Urothelium cell line (cell line): ENCODE measurements around the gene ENAH.
A peak's percentile ranks its signal among the peaks of the same experiment; 100 is the strongest.

Experiments used
- DNase-seq: peaks from one replicate; pipeline ENCODE4 v3.0.0; 2011; ENCODE audit warnings: low spot score, mixed read lengths
- FAIRE-seq: peaks from 2 replicates; lab custom pipeline; 2011; peaks lifted over from hg19 to GRCh38; lab: Jason Lieb, UNC

The ENAH gene

DNA sequence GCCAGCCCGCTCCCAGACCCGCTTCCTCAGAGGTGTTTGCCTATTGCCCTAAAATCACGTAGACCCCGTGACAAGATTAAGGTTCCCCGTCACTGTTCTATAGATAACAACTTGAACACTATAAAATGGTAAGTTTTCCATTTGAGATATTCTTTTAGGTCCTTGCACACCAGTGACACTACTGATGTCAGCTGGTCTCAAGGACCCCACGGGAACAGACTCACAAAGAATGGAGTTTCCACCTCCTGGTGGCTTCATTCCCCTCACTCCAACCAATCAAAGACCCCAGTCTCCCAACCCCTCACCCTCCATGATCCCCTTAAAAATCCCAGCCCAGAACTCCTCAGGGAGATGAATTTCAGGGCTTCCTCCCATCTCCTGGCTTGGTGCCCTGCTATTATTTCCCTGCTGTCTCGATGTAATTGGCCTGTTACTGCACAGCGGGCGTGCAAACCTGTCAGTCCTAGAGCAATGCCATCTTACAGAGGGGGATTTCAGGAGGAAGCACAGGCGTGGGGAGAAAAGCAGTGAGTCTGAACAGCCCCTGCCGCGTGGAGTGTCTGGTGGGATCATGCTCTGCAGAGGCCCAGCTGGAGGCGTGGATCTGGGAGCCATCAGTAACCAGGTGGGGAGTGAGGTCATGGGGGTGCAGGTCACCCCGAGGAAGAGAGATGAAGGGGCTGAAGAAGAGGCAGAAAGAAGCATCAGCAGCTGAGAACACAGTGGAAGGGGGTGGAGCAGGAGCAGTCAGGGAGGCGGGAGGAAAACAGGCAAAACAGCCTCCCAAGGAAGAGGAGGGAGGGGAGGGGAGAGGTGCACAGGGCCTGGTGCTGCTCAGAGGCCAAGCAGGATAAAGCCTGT is 190.0 kb downstream of the ENAH start:
- DNase-seq (no peak), FAIRE-seq (no peak)

- DNase-seq (no peak), FAIRE-seq (no peak)
These were observed 190.6 kb downstream of the ENAH start for GRCh38 chr1:225462429-225462713.

GRCh38 chr1:225461533-225462428 is 191.1 kb downstream of the ENAH start:
- no peak for FAIRE-seq
- DNase-seq = no peak

- no peak for FAIRE-seq
- no peak for DNase-seq
These were observed 192.0 kb downstream of the ENAH start for GRCh38 chr1:225460737-225461532.

- DNase-seq = no peak
- FAIRE-seq = no peak
These were observed 192.7 kb downstream of the ENAH start for GRCh38 chr1:225460021-225460736.

GRCh38 chr1:225458222-225458631 is 194.7 kb downstream of the ENAH start:
- FAIRE-seq (no peak), DNase-seq (no peak)

GRCh38 chr1:225454733-225455132 is 198.2 kb downstream of the ENAH start:
- peak; percentile 73 for DNase-seq
- FAIRE-seq = peak; percentile 44

DNA sequence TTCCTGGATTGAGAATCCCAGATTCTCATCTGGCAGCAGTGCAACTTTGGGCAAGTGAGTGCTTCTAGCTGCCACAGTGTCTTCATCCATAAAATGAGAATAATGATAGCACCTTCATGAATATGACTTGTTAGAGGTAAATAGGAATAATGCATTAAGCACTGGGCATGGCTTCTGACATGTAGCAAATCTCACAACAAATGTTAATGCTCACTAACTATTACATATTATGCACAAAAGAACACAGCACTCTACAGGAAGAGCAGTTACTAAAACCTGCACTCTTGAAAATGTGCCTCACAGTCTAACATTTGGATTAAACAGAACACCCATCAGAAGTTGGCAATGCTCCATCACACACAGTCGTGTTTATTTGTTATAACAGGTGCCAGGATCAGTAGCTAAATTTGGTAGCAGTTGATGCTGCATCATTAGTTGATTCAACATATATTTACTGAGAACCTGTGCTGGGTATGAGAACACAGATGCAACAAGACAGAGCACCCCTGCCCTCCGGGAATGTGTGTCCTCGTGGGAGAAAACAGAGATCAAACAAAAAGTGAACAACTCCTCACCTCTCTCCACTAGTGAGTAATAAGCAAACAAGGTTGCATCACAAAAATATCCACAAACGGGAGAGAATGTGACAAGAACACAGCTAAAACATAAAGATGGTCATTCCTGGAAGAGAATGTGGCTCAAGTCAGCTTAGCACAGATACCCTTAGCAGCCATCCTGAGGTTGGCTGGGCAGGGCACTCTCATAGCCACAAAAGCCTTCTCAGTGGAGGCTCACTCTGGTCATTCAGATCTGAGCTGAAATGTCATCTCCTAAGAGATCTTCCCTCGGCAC is 198.9 kb downstream of the ENAH start:
- DNase-seq = no peak
- FAIRE-seq = no peak

DNA sequence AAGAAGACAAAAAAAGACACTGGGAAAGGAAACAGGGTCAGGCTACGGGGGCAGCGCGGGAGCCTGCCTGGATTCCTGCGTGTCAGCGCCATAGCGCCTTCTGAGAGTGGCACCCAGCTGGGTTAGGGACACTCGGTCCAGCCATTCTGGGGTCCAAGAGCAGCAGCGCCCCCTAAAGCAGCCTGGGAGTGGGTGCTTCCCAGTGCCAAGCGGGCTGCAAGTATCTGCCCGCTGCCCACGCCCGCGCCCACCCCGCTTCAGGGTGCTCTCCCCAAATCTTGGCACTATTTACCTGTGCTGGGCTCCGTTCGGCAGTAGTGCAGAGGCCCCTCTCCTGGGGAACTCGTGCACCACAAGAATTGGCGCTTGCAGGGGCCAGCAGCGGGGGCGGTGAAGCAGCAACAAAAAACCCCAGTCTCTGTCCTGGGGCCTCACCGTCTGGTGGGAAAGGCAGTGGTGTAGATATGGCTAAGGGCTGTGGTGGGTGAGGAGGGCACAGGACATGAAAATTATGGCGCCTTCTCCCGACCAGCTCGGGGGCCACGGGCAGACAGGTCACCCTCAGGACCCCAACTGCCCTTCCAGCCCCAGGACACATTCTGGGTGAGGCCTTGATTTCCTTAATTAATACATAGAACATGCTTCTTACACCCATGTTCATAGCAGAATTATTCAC is 200.9 kb downstream of the ENAH start:
- no peak for FAIRE-seq
- DNase-seq = no peak

- FAIRE-seq (no peak), DNase-seq (no peak)
These were observed 201.6 kb downstream of the ENAH start for GRCh38 chr1:225451340-225451739.

- no peak for FAIRE-seq
These were observed 202.3 kb downstream of the ENAH start for GRCh38 chr1:225450491-225451191.

DNA sequence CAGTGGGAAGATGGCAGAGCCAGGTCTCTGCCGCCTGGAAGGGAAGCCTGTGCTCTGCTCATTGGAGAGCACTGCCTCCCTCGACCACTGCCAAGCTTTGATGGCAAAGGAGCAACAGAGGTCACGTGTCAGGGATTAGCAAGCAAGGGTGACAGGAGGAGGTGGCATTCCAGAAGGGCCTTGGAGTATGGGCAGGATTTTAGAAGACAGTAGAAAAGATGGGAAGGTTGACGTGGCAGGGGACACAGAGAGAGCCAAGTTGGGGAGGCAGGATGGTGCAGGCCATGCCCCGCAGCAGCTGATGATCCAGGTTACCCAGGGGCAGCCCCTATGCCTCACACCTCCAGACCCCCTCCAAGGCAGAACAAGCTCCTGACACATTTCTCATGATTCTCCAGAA is 203.1 kb downstream of the ENAH start:
- DNase-seq (no peak), FAIRE-seq (no peak)

More at GRCh38 chr1:225450491-225451191, 202.3 kb downstream of the ENAH start:
- no peak for DNase-seq

GRCh38 chr1:225449261-225449660 is 203.7 kb downstream of the ENAH start:
- peak; percentile 89 for DNase-seq
- no peak for FAIRE-seq

- FAIRE-seq (no peak), DNase-seq (no peak)
These were observed 204.6 kb downstream of the ENAH start for GRCh38 chr1:225448146-225448805.

DNA sequence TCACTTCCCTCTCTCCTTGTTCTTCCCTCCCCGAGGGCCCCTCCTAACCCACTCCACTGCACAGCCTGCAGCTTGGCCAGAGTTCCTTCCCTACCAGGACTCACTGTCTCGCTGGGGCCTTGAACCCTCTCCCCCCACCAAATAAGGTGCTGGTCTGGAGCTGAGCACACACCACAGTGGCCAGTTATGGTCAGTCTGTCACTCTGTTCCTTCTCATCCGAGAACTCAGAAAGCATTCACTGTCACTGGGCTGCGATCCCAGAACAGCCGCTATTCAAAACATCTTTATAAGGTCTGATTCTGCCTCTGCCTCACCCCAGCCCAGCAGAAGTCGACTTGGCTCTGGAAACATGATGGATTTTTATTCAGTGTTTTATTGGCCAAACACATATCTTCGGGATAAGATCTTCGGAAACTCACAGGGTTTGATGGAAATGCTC is 205.3 kb downstream of the ENAH start:
- FAIRE-seq (no peak), DNase-seq (no peak)

DNA sequence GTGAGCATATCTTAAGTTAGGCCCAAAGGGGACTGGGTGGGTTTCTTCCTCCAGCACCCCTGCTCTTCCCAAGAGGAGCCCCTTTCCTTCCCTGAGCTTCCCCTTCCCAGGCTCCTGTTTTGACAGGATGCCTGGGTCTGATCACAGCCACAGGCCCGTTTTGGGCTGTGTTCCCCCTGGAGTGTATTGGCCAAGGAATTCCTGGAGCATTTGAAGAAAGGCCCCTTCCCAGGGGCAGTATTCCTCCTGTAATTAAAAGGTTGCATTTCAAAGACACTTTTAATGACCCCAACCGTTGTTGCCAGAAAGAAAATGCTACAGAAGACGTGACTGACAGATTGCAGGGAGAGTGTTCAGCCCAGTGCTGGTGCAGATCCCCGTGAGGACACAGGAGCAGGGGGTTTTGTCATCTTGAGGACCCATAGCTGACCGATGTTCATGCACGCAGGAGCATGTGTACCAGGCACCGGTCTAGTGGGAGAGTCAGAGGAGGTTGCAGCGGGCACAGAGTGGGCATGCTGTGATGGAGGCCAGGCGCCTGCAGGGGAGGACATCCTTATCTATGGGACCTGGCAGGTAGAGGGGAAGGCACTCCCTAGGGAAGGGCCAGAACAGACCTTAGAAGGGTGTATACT is 205.8 kb downstream of the ENAH start:
- FAIRE-seq = no peak

DNA sequence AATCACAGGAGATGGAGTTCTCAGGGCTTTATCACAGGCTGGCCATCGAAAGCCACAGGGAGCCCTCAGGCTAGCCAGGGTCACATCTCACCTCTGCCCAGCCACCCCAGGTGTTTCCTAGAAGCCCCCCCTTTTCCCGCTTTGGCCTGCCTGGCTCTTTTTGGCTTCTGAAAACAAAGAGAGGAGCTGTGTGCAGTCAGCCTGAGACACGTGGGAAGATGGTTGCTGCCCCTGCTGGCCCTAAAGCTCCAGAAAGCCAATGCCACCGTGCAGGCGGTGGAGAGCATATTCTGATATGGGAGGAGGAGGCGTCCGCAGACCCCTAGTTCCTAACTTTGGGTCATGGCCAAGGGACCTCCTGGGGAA is 206.3 kb downstream of the ENAH start:
- FAIRE-seq (no peak), DNase-seq (no peak)

More for the DNA sequence above, 205.8 kb downstream of the ENAH start:
- DNase-seq = no peak
